CD4-positive, alpha-beta T cell treated with Interleukin-2 at 100 ng/mL for 4 hours (primary cell): ENCODE results near the gene PRDM10.

Experiments used
- DNase-seq: peaks from one replicate; pipeline ENCODE4 v3.0.0-alpha.2; 2020; ENCODE audit warnings: low spot score

PRDM10 gene

GRCh38 chr11:130006929-130007328 is 4.3 kb upstream of the PRDM10 start:
- no peak for DNase-seq

GRCh38 chr11:130003717-130004001 is 1.0 kb upstream of the PRDM10 start:
- DNase-seq, result no peak

GRCh38 chr11:130002846-130003716 is 446 bp upstream of the PRDM10 start:
- peak; percentile 95 for DNase-seq

GRCh38 chr11:130001461-130002351 is 929 bp downstream of the PRDM10 start:
- peak; percentile 29 for DNase-seq

GRCh38 chr11:130000552-130001176 is 2.0 kb downstream of the PRDM10 start:
- DNase-seq, result no peak

- DNase-seq, result no peak
These were observed 3.2 kb downstream of the PRDM10 start for GRCh38 chr11:129999407-129999806.

- DNase-seq, result no peak
These were observed 3.7 kb downstream of the PRDM10 start for GRCh38 chr11:129998905-129999304.

- no peak for DNase-seq
These were observed 4.5 kb downstream of the PRDM10 start for GRCh38 chr11:129998107-129998506.

GRCh38 chr11:129997513-129997912 is 5.1 kb downstream of the PRDM10 start:
- no peak for DNase-seq

GRCh38 chr11:129996113-129996870 is 6.3 kb downstream of the PRDM10 start:
- no peak for DNase-seq

GRCh38 chr11:129995163-129995562 is 7.5 kb downstream of the PRDM10 start:
- DNase-seq, result no peak

GRCh38 chr11:129992161-129992944 is 10.3 kb downstream of the PRDM10 start:
- DNase-seq, result peak; percentile 51

GRCh38 chr11:129989149-129989813 is 13.4 kb downstream of the PRDM10 start:
- no peak for DNase-seq

- no peak for DNase-seq
These were observed 14.7 kb downstream of the PRDM10 start for GRCh38 chr11:129987950-129988349.

GRCh38 chr11:129985823-129986222 is 16.8 kb downstream of the PRDM10 start:
- DNase-seq, result no peak

GRCh38 chr11:129980086-129980485 is 22.5 kb downstream of the PRDM10 start:
- DNase-seq, result no peak

- DNase-seq, result no peak
These were observed 23.5 kb downstream of the PRDM10 start for GRCh38 chr11:129979046-129979605.

- no peak for DNase-seq
These were observed 24.2 kb downstream of the PRDM10 start for GRCh38 chr11:129978447-129978846.

- DNase-seq, result no peak
These were observed 26.3 kb downstream of the PRDM10 start for GRCh38 chr11:129976328-129976727.

GRCh38 chr11:129975543-129975942 is 27.1 kb downstream of the PRDM10 start:
- no peak for DNase-seq
